Effector memory CD8-positive, alpha-beta T cell (primary cell): ENCODE results near the gene FFAR1.

ENCODE experiments used
- ATAC-seq: fragments of 150-1000 bp; cut with Tn5 transposase; replicated peaks from 2 replicates; pipeline ENCODE4 v1.10.0; 2021; ENCODE audit warnings: mild to moderate bottlenecking, moderate library complexity
- DNase-seq, 3 experiments: peaks; one replicate each; pipeline ENCODE4 v3.0.0; 2021
- H3K27ac Mint-ChIP-seq, 2 donors: one replicate each; pipeline ENCODE4 v1.8.0; 2022; ENCODE audit warnings: mild to moderate bottlenecking in 2 of 2, mixed read lengths in 2 of 2, moderate library complexity in 2 of 2
- H3K27me3 Mint-ChIP-seq, 2 donors: one replicate each; pipeline ENCODE4 v1.8.0; 2022; ENCODE audit warnings: mixed read lengths in 2 of 2
- H3K36me3 Mint-ChIP-seq: one replicate; pipeline ENCODE4 v1.8.0; 2022; ENCODE audit warnings: mild to moderate bottlenecking, moderate library complexity, mixed read lengths; ENCODE audit not compliant: insufficient read depth
- H3K4me1 Mint-ChIP-seq, 2 donors: one replicate each; pipeline ENCODE4 v1.8.0; 2022; ENCODE audit warnings: low read depth in 2 of 2, mixed read lengths in 2 of 2
- H3K4me3 Mint-ChIP-seq, 2 donors: one replicate each; pipeline ENCODE4 v1.8.0; 2022; ENCODE audit warnings: mild to moderate bottlenecking in 2 of 2, mixed read lengths in 2 of 2, moderate library complexity in 2 of 2
- H3K9me3 Mint-ChIP-seq, 2 donors: one replicate each; pipeline ENCODE4 v1.8.0; 2022; ENCODE audit warnings: mixed read lengths in 2 of 2

The FFAR1 gene

GRCh38 chr19:35321291-35321690, 26.4 kb upstream of the FFAR1 start:
- no peaks in the 10 kb centered on the region for H3K36me3 Mint-ChIP-seq
- H3K27ac Mint-ChIP-seq, result no peak overlapping the region

DNA sequence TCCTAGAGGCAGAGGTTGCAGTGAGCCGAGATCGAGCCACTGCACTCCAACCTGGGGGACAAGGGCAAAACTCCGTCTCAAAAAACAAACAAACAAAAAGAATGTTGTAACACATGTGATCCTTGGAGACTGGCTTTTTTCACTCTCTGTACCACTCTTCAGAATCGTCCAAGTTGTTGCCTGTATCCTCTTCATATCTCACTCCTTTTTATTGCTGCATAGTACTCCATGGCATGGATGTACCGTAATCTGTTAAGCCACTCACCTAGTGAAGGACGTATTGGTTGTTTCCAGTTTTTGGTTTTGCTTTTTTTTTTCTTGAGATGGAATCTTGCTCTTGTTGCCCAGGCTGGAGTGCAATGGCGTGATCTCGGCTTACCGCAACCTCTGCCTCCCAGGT, 25.7 kb upstream of the FFAR1 start:
- Mint-ChIP-seq H3K4me1 (peaks cover 0 to 7% of the 10 kb centered on the region in 2 donors), H3K36me3 (no peaks in the 10 kb centered on the region), H3K9me3 (peaks cover 0 to 2% of the 10 kb centered on the region in 2 donors), H3K27ac (no peak overlapping the region), H3K27me3 (peaks cover 12 to 21% of the 10 kb centered on the region in 2 donors), H3K4me3 (no peak overlapping the region)
- no peak for ATAC-seq
- no peak for DNase-seq

More at GRCh38 chr19:35321291-35321690, 26.4 kb upstream of the FFAR1 start:
- no peak overlapping the region for H3K4me3 Mint-ChIP-seq
- H3K4me1 Mint-ChIP-seq, result peaks cover 0 to 7% of the 10 kb centered on the region in 2 donors
- DNase-seq (no peak), ATAC-seq (no peak)
- peaks cover 0 to 2% of the 10 kb centered on the region in 2 donors for H3K9me3 Mint-ChIP-seq
- H3K27me3 Mint-ChIP-seq, result peaks cover 12 to 21% of the 10 kb centered on the region in 2 donors

GRCh38 chr19:35327642-35328041, 20.1 kb upstream of the FFAR1 start:
- H3K4me3 Mint-ChIP-seq, result no peak overlapping the region
- H3K4me1 Mint-ChIP-seq, result peaks cover 0 to 2% of the 10 kb centered on the region in 2 donors
- no peak for DNase-seq
- no peak for ATAC-seq
- no peak overlapping the region for H3K27ac Mint-ChIP-seq
- peaks cover 34 to 45% of the 10 kb centered on the region in 2 donors for H3K27me3 Mint-ChIP-seq
- H3K36me3 Mint-ChIP-seq, result no peaks in the 10 kb centered on the region
- H3K9me3 Mint-ChIP-seq, result no peaks in the 10 kb centered on the region

DNA sequence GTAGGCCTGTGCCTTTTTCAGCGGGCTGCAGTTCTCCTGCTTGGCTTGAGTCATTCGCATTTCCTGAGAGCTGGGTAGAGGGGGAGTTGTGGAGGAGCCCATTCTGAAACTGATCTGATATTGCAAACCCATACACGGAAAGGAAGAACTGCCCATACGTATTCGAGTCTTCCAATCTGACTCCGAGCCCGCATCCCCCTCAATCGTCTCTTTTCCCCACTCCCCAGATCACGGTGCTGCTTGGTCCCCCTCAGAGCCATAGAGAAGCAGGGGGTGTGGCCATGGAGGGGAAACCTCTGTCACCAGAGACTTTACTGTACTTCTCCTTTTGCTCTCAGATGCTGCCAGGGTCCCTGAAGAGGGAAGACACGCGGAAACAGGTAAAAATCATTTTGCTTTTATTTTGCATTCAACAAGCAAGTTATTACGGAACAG, 18.8 kb upstream of the FFAR1 start, which contains the start of gene CD22:
TSS of gene CD22 (plus strand) at position 337 of the 435 bp plus-strand sequence. CDS start 2,854 bp downstream, outside the sequence.
- H3K9me3 Mint-ChIP-seq, result no peaks in the 10 kb centered on the region
- no peak within 1 kb of the TSS for H3K27ac Mint-ChIP-seq
- H3K27me3 Mint-ChIP-seq, result peaks cover 46 to 57% of the 10 kb centered on the region in 2 donors
- peaks cover 0 to 2% of the 10 kb centered on the region in 2 donors for H3K4me1 Mint-ChIP-seq
- H3K36me3 Mint-ChIP-seq, result peaks cover 3% of the 10 kb centered on the region
- ATAC-seq (peak; percentile 48), DNase-seq (no peak)
- peak within 1 kb of the TSS in 1 of 2 donors; percentile 22 for H3K4me3 Mint-ChIP-seq

GRCh38 chr19:35329323-35329722, 18.4 kb upstream of the FFAR1 start:
- Mint-ChIP-seq H3K4me1 (peaks cover 0 to 2% of the 10 kb centered on the region in 2 donors), H3K4me3 (peak overlapping the region in 1 of 2 donors; percentile 22), H3K27me3 (peaks cover 51 to 61% of the 10 kb centered on the region in 2 donors), H3K27ac (no peak overlapping the region), H3K9me3 (no peaks in the 10 kb centered on the region), H3K36me3 (peaks cover 3% of the 10 kb centered on the region)
- DNase-seq (no peak), ATAC-seq (no peak)

DNA sequence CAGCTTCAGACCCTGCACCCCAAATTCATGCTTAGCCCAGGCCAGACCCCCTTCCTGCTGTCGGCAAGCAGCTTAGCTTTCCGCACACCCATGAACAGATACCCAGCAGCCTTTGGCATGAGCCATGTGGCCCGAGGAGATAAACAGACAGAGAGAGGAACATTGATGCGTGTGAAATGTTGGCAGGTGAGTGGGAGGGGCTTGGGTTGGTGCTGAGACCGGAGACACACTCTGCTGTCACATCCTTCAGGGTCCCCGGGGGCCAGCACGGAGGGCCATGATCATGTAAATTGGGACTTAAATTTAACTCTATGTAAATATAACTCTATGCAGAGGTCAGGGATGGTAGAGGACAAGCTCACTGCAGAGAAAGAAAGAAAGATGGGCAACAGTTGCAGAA, 17.2 kb upstream of the FFAR1 start:
- ATAC-seq (peak; percentile 62), DNase-seq (no peak)
- Mint-ChIP-seq H3K36me3 (peaks cover 3% of the 10 kb centered on the region), H3K4me3 (no peak overlapping the region), H3K27me3 (peaks cover 58 to 69% of the 10 kb centered on the region in 2 donors), H3K9me3 (no peaks in the 10 kb centered on the region), H3K27ac (no peak overlapping the region), H3K4me1 (peaks cover 0 to 2% of the 10 kb centered on the region in 2 donors)

DNA sequence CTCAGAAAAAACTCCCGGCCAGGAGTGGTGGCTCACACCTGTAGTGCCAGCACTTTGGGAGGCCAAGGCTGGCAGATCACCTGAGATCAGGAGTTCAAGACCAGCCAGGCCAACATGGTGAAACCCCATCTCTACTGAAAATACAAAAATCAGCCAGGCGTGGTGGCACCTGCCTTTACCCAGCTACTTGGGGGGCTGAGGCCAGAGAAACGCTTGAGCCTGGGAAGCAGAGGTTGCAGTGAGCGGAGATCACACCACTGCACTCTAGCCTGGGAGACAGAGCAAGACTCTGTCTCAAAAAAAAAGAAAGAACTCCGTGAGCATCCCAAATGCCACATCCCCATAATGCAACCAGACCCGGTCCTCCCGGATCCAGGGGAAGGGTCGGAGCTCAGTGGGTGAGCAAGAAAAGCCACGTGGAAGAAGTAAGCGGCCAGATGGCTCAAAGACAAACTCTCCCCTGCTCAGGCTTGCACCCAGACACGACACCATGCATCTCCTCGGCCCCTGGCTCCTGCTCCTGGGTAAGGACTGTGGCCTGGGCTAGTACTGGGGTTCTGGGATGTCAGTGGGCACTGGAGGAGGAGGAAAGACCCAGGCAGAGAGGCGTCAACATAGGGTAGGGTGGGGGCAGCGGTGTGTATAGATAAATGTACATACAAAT, 16.0 kb upstream of the FFAR1 start:
- Mint-ChIP-seq H3K9me3 (no peaks in the 10 kb centered on the region), H3K27me3 (peaks cover 66 to 79% of the 10 kb centered on the region in 2 donors), H3K4me3 (no peak overlapping the region), H3K4me1 (peaks cover 0 to 2% of the 10 kb centered on the region in 2 donors), H3K36me3 (peaks cover 3% of the 10 kb centered on the region), H3K27ac (no peak overlapping the region)
- no peak for DNase-seq
- ATAC-seq, result no peak

- H3K27me3 Mint-ChIP-seq, result peaks cover 71 to 84% of the 10 kb centered on the region in 2 donors
- peak; percentile 31 for ATAC-seq
- peaks cover 0 to 2% of the 10 kb centered on the region in 2 donors for H3K4me1 Mint-ChIP-seq
- no peaks in the 10 kb centered on the region for H3K9me3 Mint-ChIP-seq
- no peak overlapping the region for H3K4me3 Mint-ChIP-seq
- no peak for DNase-seq
- no peak overlapping the region for H3K27ac Mint-ChIP-seq
- peaks cover 5% of the 10 kb centered on the region for H3K36me3 Mint-ChIP-seq
Measured at GRCh38 chr19:35332817-35333216, 14.9 kb upstream of the FFAR1 start.

DNA sequence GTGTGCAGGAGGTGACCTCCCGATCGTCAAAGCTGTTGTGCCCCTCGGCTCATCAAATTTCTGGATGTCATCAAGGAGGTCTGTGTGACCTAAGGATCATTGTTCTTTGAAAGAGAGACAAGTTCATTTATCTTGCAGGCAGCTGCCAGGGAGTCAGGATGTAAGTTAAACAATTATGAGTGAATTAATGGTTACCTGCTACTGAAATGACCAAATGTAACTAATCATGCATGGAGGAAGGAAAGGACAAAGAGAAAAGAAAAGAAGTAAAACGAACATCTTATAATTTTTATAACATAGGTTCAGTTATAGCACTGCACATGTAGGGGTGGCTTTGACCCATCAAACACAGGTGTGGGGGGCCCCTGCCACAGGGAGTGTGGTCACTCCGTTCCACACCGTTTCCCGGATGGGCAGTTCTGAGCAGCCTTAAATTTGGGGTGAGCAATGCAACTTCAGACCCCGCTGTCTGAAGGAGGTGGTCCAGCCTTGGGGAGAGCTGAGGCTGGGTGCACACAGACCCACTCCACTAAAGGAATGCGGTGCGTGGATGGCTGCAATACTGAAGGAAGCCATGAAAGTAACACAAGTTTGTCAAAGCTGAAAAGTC, 13.5 kb upstream of the FFAR1 start:
- Mint-ChIP-seq H3K4me3 (no peak overlapping the region), H3K27ac (no peak overlapping the region), H3K4me1 (peaks cover 0 to 2% of the 10 kb centered on the region in 2 donors), H3K27me3 (peaks cover 64 to 80% of the 10 kb centered on the region in 2 donors), H3K36me3 (peaks cover 5% of the 10 kb centered on the region), H3K9me3 (no peaks in the 10 kb centered on the region)
- ATAC-seq (no peak), DNase-seq (no peak)

DNA sequence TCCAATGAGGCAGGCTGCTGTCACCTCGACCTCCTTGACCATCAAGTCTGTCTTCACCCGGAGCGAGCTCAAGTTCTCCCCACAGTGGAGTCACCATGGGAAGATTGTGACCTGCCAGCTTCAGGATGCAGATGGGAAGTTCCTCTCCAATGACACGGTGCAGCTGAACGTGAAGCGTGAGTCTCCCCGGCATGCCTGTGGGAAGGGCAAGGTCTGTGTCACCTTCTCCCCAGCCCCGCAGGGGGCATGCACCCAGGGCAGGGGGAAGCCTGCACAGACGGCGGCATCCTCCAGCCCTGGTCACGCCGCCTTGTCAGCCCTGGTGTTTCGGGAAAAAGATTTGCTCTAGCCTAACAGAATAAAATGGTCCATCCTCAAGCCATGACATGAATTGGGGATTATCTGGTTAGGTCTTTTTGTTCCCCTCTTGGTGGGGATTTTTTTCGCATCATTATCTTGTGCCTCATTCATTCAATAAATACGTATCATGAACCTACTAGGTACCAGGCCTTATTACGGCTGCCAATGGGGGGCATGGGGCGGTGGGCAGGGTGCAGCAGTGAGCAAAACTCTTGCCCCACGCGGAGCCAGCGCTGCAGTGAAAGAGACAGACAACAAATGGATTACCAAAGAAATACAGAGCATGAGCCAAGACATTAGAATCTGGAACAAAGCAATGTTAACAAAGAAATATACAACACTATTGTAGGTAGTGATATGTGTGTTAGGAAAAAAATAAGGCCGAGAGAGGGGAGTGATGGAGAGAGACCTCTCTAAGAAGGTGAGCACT, 11.3 kb upstream of the FFAR1 start:
- DNase-seq, result no peak
- H3K36me3 Mint-ChIP-seq, result peaks cover 5% of the 10 kb centered on the region
- H3K9me3 Mint-ChIP-seq, result no peaks in the 10 kb centered on the region
- H3K4me3 Mint-ChIP-seq, result no peak overlapping the region
- H3K27me3 Mint-ChIP-seq, result peaks cover 56 to 74% of the 10 kb centered on the region in 2 donors
- no peak for ATAC-seq
- no peak overlapping the region for H3K27ac Mint-ChIP-seq
- no peaks in the 10 kb centered on the region for H3K4me1 Mint-ChIP-seq

DNA sequence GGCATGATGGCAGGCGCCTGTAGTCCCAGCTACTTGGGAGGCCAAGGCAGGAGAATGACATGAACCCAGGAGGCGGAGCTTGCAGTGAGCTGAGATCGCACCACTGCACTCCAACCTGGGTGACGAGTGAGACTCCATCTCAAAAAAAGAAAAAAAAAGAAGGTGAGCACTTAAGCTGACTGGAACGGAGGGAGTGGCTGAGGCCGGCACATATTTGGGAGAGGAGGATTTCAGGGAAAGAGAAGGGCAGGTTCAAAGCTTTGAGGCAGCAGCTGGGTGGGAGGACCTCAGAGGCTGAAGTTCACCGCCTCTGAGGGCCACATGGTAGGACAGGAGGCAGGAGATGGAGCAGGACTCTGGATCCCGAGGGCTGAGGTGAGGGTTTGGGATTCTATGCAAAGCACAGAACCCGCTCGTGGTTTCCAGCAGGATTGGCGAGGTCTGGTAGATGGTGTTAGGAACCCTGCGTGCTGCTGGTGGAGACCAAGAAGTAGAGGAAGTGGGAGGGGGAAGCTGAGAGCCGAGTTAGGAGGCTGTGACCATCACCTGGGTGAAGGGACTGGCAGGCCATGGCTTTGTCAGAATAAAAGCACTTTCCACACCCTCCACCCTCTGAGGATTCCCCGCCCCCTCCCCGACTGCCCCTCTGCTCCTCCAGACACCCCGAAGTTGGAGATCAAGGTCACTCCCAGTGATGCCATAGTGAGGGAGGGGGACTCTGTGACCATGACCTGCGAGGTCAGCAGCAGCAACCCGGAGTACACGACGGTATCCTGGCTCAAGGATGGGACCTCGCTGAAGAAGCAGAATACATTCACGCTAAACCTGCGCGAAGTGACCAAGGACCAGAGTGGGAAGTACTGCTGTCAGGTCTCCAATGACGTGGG, 10.4 kb upstream of the FFAR1 start:
- peaks cover 0 to under 1% of the 10 kb centered on the region in 2 donors for H3K4me1 Mint-ChIP-seq
- no peaks in the 10 kb centered on the region for H3K9me3 Mint-ChIP-seq
- H3K27ac Mint-ChIP-seq, result no peak overlapping the region
- ATAC-seq (no peak), DNase-seq (no peak)
- peaks cover 56 to 69% of the 10 kb centered on the region in 2 donors for H3K27me3 Mint-ChIP-seq
- H3K4me3 Mint-ChIP-seq, result no peak overlapping the region
- H3K36me3 Mint-ChIP-seq, result peaks cover 5% of the 10 kb centered on the region

GRCh38 chr19:35337984-35338296, 9.8 kb upstream of the FFAR1 start:
- H3K27ac Mint-ChIP-seq, result no peak overlapping the region

DNA sequence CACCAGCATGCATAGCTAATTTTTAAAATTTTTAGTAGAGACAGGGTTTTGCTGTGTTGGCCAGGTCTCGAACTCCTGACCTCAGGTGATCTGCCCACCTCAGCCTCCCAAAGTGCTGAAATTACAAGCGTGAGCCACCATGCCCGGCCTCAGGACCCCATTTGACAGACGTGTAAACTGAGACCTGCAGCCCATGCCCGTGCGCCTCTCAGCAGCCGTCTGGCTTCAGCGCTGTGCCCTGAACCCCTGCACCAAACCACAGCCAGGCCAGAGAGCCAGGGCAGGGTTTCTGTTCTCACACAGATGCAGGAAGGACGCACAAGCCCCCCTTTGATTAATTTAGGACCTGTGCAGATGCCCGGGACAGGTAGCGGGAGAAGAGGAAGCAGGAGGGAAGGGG, 7.3 kb upstream of the FFAR1 start:
- DNase-seq (no peak), ATAC-seq (no peak)
- Mint-ChIP-seq H3K36me3 (peaks cover 5% of the 10 kb centered on the region), H3K4me3 (no peak overlapping the region), H3K27me3 (peaks cover 37 to 58% of the 10 kb centered on the region in 2 donors), H3K4me1 (peaks cover 0 to 1% of the 10 kb centered on the region in 2 donors), H3K9me3 (no peaks in the 10 kb centered on the region), H3K27ac (no peak overlapping the region)

More at GRCh38 chr19:35337984-35338296, 9.8 kb upstream of the FFAR1 start:
- Mint-ChIP-seq H3K9me3 (no peaks in the 10 kb centered on the region), H3K36me3 (peaks cover 5% of the 10 kb centered on the region), H3K27me3 (peaks cover 54 to 69% of the 10 kb centered on the region in 2 donors), H3K4me1 (peaks cover 0 to 1% of the 10 kb centered on the region in 2 donors), H3K4me3 (no peak overlapping the region)
- ATAC-seq, result no peak
- no peak for DNase-seq
